GM19025 (cell line): Measurements from ENCODE around the gene YPEL2.

Experiments
- ATAC-seq: cut with Tn5 transposase; IDR thresholded peaks from one replicate; pipeline ENCODE4 v1.9.1; 2021; ENCODE audit warnings: mild to moderate bottlenecking, low read depth, moderate library complexity; ENCODE audit not compliant: unreplicated experiment

The YPEL2 gene

DNA sequence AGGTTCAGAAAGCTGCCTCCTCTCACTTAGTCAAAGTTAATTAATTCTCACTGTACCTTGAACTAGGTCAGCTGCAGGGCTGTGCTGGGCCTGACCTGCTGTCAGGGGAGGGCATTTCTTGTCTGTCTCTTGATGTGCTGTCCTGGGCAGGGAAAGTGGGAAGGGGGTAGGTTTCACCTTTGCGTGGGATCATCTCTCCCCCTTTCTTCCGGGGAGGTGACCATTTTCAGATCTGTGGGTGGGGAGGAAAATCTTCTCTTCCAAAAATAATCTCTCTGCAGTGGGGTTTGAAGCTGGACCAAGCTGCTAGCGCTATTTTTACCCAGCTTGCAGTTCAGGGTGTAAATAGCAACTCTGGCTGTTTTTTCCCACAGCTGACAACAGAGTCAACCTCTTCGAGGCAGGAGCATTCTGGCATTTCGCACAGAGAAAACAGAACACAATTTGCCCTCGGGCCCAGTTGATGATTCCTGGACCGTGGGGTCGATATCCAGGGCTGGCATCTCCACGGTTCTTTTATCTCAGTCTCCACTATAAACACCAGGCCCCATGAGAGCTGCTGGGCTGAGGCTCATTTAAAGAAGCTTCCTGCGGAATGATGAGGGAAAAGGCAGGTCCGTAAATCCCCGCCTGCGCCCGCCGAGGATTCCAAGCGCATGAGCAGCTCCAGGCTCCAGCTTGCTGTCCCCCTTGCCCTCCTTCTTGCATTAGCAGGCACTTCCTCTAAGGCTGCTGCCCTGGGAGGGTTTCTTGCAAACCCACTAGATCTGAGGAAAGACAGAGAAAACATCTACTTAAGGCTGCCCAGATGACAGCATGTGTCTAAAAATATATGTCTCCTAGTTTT is 93.9 kb downstream of the YPEL2 start:
- no peak for ATAC-seq

DNA sequence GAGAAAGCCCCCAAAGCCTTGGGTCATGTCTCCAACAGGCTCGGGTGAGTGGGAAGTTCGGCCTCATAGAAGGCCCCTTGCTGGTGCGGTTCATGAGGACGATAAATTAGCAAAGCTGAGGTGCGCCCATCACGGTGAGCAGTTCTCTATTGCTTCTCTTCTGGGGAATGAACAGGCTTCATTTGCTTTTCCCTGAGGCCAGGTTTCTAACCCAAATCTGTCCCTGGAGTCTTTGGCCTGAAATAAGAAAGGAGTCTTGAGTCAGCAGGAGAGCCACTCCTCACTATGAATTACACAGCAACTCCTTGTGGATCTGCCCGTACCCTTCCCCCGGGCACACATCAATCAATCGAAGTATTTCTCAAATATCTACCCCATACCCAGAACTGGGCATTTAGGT is 94.6 kb downstream of the YPEL2 start:
- ATAC-seq, result no peak

DNA sequence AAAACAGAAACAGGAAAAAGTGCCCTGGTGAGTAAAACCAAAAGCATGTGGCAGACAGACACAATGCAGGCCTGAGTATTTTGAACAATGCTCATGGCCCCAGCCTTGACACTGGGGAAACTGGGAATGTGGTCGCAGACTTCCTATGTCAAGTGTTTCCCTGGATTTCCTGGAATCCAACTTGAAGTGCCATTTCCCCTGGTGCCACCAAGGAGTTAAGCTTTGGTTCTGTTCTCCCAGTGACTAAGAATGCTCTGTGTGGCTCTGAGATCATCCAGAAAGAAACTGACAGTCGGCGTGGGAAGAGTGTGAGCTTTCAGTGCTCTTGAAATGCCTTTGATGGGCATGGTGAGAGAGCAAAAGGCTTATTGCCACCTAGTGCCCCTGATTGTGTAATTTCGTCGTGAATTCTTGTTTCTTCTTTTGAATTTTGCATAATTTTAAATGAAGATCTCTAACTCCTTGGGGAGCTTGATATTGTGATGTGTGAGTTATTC is 96.0 kb downstream of the YPEL2 start:
- no peak for ATAC-seq

DNA sequence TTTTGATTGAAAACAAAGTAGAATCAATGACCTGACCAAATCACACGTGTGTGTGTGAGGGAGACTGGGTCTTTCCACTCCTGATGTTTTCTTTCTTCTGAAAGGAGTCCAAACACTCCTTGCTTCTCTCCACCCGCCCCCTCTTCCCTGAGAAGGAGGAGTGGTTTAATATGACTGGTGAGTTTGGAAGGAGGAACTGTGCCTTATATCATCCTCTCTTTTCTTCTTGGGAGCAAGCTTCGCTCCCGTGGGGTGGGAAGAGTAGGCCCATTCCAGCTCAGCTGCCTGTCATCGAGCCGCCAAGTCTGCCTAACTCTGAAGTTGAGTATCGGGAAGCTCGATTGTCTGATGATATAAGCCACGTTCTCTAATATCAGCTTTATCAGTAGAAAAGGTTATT is 96.5 kb downstream of the YPEL2 start:
- ATAC-seq, result no peak

DNA sequence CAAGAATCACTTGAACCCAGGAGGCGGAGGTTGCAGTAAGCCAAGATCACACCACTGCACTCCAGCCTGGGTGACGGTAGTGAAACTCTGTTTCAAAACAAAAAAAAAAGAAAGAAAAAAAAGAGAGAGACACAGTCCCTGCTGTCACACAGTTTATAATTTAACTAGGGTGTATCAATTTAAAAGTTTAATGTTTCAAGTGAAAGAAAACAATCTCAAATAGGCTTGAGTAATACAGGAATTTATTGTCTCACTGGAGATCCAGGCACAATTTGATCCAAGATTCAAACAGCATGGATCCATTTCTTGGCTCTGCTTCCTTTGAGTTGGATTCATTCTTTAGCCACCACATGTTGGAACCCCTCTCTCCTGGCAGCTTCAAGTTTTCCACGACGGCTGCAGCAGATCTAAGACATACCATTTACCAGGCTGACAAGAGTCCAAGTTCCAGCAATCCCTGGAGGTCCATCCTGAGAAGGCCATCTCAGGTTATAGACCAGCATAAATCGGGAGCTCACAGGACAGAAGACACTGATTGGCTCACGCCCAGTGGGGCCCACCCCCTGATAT is 97.5 kb downstream of the YPEL2 start:
- ATAC-seq, result no peak

DNA sequence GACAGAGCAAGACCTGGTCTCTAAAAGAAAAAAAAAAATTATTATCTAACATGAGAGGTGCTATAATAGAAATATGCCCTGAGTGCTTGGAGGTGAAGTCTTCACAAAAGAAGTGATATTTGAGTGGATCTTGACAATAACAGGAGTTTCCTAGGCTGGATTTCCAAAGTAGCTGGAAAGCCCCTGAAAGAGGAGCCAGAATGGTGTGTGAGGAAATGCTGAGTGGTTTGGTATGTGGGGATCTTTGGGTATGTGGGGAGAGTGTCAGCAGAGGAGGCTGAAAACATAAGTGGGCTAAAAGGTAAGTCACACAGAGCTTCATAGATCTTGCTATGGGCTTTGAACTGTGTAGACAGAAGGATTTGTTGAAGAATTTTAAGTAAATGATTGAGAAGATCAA is 100.1 kb downstream of the YPEL2 start:
- ATAC-seq, result no peak

DNA sequence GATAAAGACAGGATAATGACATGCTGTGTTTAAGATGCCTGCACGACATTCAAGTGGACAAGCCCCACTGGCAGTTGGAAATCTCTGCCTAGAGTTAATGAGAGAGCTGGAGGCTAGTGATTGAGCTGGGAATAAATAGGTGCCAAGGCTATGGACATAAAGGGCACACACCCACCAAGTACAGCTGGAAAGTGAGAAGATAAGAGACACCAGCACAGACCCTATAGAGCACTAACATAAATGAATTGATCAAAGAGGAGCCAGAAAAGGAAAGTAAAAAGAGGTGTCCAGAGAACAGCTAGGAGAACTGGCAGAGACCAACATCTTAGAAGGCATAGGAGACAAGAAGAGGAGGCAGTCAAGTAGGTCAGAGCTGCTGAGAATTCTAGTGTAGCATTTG is 101.2 kb downstream of the YPEL2 start:
- ATAC-seq, result no peak

DNA sequence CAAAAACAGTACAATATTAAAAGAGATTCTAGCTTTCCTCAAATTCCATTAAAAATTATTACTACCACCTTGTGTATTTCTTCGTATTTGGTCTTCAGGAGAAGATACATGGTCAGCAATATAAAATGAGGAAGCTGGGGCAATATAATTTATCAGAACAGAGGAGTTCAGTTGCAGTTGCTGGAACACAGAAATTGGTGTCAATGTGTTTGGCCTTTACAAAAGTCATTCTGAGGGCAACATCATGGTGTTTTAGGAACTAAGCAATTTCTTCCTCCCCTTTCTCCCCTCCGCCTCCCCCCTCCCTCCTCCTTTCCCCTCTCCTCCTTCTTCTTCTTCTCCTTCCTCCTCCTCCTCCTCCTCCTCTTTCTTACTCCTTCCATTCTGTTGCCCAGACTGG is 102.1 kb downstream of the YPEL2 start:
- no peak for ATAC-seq

DNA sequence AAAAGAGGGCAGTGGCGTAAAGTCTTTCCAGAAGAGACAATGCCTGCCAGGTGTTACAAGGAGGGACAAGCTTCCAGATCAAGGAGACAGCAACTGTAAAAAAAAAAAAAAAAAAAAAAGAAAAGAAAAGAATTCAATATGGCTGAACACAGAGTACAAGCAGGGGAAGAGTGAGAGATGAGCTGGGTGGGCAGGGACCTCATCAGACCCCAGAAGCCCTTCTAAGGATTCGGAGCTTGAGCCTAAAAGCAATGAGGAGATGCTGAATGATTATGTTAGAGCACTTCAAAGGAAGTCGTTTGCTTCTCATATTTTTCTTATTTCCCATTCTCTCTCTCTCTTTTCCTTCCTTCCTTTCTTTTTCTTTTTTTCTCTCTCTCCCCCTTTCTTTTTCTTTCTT is 103.0 kb downstream of the YPEL2 start:
- no peak for ATAC-seq

DNA sequence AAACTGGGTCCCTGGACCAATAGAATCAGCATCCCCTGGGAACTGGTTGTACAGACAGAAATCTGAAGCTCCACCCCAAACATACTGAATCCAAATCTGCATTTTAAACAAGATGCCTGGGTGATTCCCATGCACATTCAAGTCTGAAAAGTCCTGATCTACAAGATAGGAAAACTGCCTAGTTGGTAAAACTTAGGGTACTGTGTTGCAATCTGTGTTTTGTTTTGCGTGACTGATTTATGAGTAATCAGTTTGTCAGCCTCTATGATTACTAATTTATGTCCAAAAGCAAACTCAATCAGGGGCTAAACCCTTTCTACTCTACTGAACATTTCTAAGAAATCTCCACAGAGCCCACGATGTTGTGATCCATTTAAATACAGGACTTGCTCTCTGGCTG is 103.8 kb downstream of the YPEL2 start:
- ATAC-seq, result no peak

DNA sequence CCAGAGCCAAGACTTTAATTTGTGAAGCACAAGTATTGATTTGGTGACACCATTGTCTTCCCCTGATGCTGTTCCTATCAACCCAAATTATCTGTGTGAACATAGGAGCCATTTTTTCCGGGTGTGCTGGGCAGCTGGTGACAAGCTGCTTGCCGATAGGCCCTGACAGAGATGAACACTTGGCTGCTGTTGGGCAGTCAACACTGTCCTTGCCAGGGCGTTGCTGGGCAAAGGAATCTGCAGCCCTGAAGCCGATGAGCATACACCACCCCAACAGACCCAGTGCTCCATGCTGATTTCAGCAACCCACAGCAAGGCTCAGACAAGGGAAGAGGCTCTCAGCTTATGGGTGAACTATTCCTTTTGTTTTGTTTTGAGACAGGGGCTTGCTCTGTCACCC is 105.4 kb downstream of the YPEL2 start:
- no peak for ATAC-seq

DNA sequence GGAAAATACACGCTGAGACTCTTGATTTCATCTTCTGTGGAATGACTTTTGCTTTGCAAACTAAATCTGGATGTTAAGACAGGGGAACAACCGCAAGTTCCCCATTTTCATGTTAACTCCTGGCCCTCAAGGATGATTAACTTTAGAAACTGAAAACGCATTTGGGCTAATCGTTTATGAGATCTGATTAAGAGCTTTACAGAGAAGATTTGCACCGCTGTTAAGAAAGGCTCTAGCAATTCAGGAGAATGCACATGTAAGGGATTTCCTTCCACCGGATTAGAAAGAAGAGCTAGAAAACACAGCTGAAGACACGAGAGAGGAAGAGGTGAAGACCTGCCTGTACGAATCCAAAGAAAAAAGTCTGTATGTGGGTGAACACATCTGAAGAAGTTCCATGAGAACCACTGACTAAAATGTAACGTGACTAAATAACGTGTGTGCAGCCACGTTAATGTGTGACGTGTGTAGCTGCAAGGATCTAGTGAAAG is 106.4 kb downstream of the YPEL2 start:
- ATAC-seq, result no peak

DNA sequence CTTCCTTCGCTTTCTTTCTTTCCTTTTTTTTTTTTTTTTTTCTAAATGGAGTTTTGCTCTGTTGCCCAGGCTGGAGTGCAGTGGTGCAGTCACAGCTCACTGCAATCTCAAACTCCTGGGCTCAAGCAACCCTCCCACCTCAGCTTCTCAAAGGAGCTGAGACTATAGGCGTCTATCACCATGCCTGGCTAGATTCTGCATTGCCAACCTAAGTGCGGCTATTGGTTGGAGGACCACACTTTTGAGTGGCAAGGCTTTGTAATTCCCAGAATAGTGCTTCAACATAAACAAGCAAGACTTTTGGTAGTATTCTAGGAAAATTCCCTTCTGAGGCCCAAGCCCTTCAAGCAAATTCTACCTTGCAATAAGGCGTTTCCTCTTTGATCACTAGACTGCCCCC is 107.8 kb downstream of the YPEL2 start:
- ATAC-seq, result no peak

DNA sequence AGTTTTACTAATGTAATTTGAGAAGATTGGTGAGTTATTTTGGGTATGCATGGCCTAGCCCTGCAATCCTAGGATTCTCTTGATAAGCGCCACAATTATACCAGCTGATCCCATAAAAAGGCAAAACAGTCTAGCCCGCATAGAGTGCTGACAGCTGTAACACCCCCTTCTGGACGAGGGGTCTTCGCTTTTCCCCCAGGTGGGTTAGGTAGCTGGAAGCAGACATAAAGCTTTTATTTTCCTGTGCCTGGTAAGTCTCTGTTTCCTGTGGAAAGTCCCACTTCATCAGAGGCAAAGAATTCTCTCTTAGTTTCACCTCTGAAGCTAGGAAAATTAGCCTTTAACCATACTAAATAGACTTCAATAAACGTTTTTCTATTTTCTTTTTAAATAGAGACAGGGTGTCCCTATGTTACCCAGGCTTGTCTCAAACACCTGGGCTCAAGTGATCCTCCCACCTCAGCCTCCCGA is 108.3 kb downstream of the YPEL2 start:
- ATAC-seq, result no peak

DNA sequence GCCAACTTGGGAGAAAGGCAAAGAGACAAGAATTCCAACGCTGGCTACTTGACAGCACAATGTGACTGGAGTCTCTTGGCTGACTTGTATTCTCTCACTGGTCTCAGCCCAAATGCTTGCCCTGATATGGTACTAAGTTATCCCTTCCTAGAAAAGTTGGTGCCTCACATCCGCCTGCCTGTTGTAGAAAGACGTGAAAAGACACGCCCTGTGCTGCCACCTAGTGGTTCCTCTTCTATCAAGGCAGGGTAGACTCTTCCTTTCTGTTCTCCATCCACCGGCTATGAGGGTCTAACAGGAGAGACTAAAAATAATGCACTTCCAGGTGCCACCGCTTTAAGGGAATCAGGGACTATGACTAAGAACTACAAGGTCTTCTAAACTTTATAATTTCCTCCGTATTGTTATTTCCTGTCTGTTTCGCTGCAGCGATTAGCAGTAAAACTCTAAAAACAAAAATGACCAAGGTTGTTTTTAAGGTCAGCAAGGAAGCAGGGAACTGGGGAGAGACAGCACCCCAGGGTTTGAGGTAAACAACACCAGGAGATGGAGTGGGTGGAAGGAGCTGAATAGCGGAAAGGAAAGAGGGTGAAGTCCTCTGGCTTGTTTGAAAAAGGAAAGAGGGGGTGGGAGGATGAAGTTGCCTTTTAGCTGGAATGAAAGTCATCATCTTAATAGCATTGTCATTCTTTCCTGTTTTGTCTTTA is 109.5 kb downstream of the YPEL2 start:
- ATAC-seq, result no peak

DNA sequence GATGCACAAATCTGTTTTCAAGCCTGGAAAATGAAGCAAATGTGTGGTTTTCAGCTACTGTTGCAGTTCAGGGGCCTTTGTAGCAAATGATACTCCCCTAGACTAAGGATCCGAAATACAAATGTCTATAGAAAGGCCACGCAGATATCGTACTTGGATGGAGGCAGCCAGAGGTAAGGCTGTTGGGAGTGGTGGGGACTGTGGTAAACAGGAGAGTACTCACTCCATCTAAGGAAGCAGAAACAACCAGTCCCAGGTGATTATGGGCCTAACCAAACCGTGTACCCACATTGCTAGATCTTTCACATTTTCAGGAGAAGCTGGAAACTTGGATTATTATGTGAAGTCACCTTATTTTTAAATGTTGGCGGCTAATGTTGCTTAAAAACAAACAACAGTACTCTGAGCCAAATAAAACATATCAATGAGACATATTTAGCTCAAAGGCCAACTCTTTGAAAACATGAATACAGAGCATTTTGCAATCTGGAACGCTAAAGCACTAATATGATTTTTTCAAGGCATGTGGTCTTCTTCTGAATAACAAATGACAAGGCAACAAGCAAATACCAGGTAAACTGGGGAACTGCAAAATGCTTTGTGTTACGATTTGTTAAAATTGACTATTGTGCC is 110.1 kb downstream of the YPEL2 start:
- no peak for ATAC-seq

DNA sequence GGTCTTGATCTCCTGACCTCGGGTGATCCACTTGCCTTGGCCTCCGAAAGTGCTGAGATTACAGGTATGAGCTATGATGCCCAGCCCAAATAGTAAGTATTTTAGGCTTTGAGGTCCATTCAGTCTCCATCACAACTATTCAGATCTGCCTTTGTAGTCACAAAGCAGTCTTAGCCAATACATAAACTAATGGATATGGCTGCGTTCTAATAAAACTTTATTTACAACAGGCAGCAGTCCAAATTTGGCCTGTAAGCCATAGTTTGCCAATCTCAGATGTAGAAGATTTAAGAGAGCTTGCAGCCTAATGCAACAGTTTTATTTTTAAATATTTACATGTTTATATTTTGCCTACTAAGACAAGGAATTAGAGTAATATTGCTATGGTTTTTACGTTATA is 111.7 kb downstream of the YPEL2 start:
- no peak for ATAC-seq
